GM10847 (cell line): ENCODE results near the gene CASKIN2.

Experiments used
- POLR2A ChIP-seq: IDR thresholded peaks from 2 replicates; pipeline ENCODE4 v1.6.1; 2011; ENCODE audit not compliant: insufficient read length; ENCODE audit errors: extremely low read depth

CASKIN2 gene

DNA sequence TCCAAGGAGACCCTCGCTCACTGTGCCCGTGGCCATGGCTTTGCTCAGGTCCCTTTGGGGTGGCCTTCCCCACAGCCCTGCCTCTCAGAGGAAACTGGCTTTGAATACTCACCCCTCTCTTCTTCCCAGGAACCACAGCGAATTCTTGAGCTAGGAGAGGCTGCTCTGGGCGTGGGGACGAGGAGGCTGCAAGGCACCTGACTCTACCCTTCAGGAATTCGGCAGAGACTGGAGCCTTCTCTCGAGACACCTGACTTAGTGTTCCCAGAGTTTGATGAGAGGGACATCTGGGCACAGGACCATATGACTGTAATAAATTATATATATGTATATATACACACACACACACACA is 16.4 kb upstream of the CASKIN2 start:
- no peak for TF ChIP-seq POLR2A

- TF ChIP-seq POLR2A = no peak
Observed at GRCh38 chr17:75530837-75531720, 15.7 kb upstream of the CASKIN2 start.

DNA sequence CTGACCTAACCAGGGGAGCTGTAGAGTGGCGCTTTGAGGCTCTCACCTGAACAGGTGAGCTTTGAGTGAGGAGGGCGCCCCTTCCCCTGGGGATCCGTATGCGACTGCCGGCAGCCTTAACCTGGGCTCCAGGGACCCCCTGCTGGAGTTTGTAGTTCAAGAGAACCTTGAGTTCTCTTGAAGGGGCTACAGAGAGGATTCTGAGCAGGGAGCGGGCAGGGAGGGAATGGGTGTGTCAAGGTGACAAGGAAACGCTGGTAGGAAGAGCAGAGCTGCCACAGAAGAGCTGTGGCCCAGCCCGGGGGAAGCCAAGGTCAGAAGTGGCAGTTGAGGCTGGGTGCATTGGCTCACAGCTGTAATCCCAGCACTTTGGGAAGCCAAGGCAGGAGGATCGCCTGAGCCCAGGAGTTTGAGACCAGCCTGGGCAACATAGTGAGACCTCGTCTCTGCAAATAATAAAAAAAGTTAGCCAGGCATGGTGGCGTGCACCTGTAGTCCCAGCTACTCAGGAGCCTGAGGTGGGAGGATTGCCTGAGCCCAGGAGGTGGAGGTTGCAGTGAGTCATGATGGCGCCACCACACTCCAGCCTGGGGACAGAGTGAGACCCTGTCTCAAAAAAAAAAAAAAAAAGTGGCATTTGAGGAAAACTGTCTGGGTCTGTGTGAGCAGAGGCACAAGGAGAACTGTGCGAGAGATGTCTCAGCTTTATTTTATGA is 11.4 kb upstream of the CASKIN2 start:
- TF ChIP-seq POLR2A = no peak

GRCh38 chr17:75525806-75526554 is 10.6 kb upstream of the CASKIN2 start:
- TF ChIP-seq POLR2A = no peak

DNA sequence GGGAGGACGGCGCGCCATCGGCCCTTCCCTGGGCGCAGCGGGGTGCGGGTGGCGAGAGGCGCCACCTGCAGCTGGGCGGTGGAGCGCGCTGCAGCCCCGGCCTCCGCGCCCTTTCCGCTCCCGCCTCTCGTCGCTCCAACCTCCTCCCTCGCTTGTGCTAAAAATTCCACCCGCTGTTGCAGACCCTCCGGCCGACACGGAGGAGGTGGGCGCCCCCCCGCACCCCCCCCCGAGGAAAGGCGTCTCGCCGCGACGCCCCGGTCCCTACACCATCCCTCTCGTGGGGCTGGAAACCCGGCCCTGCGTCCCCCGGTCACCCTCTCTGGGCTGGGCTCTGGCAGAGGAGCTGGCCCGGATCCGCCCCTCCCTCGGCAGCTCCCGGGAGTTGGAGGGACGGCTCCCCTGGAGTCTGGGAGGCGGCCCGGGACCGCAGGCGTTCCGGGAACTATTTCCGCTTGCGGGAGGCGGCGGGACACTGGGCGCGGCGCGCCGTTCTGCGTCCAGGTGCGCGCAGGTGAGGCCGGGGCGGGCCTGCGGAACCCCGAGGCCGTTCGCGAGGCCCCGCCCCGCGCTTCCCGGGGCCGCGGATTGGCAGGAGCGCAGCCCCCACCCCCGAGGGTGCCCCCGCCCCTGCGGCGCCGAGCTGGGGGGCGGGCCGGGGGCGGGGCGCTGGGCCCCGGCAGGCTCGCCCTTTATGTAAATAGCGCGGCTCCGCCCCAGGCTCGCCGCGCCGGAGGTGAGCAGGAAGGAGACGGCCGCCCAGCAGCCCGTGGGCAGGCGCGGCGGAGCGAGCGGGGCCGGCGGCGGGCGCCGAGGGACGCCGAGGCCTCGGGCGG is 9.9 kb upstream of the CASKIN2 start, which contains the start of gene LLGL2:
TSS of gene LLGL2 (plus strand) at position 728 of the 836 bp plus-strand sequence. CDS start 17,730 bp downstream, outside the sequence.
- peak; percentile 19 for TF ChIP-seq POLR2A

GRCh38 chr17:75524269-75524969 is 9.1 kb upstream of the CASKIN2 start:
- no peak for TF ChIP-seq POLR2A

- no peak for TF ChIP-seq POLR2A
Observed at GRCh38 chr17:75523647-75524046, 8.3 kb upstream of the CASKIN2 start.

GRCh38 chr17:75521951-75522727 is 6.8 kb upstream of the CASKIN2 start:
- no peak for TF ChIP-seq POLR2A

GRCh38 chr17:75521290-75521689 is 6.0 kb upstream of the CASKIN2 start:
- TF ChIP-seq POLR2A = no peak

- no peak for TF ChIP-seq POLR2A
Observed at GRCh38 chr17:75518983-75519537, 3.7 kb upstream of the CASKIN2 start.

GRCh38 chr17:75518201-75518600 is 2.9 kb upstream of the CASKIN2 start:
- TF ChIP-seq POLR2A = no peak

GRCh38 chr17:75517297-75517865 is 2.0 kb upstream of the CASKIN2 start:
- no peak for TF ChIP-seq POLR2A
